Glomerular visceral epithelial cell (primary cell): ENCODE measurements around the gene RASA2.

Source experiments
- DNase-seq: peaks from one replicate; pipeline ENCODE4 v3.0.0-alpha.2; 2016; ENCODE audit errors: extremely low spot score

RASA2 gene

GRCh38 chr3:141486746-141487520 is at the start of gene RASA2:
RASA2 (plus strand) TSS chr3:141487027; CDS start chr3:141487084, 57 bp downstream.
- peak; percentile 81 for DNase-seq

GRCh38 chr3:141439589-141439988 is 47.2 kb upstream of the RASA2 start:
- no peak for DNase-seq

GRCh38 chr3:141440942-141441341 is 45.9 kb upstream of the RASA2 start:
- no peak for DNase-seq

- DNase-seq, result peak; percentile 66
Measured at GRCh38 chr3:141441381-141442364, 45.2 kb upstream of the RASA2 start.

- no peak for DNase-seq
Measured at GRCh38 chr3:141442446-141442845, 44.4 kb upstream of the RASA2 start.

- DNase-seq, result no peak
Measured at GRCh38 chr3:141442914-141443313, 43.9 kb upstream of the RASA2 start.

GRCh38 chr3:141444586-141445285 is 42.1 kb upstream of the RASA2 start:
- no peak for DNase-seq

GRCh38 chr3:141445990-141446389 is 40.8 kb upstream of the RASA2 start:
- DNase-seq, result no peak

- no peak for DNase-seq
Measured at GRCh38 chr3:141446737-141447136, 40.1 kb upstream of the RASA2 start.

- no peak for DNase-seq
Measured at GRCh38 chr3:141447383-141447782, 39.4 kb upstream of the RASA2 start.

- no peak for DNase-seq
Measured at GRCh38 chr3:141448606-141449220, 38.1 kb upstream of the RASA2 start.

GRCh38 chr3:141449424-141449823 is 37.4 kb upstream of the RASA2 start:
- no peak for DNase-seq

- DNase-seq, result no peak
Measured at GRCh38 chr3:141450727-141451375, 36.0 kb upstream of the RASA2 start.

- peak; percentile 50 for DNase-seq
Measured at GRCh38 chr3:141452045-141452444, 34.8 kb upstream of the RASA2 start.

- no peak for DNase-seq
Measured at GRCh38 chr3:141452773-141453172, 34.1 kb upstream of the RASA2 start.

GRCh38 chr3:141454054-141454453 is 32.8 kb upstream of the RASA2 start:
- DNase-seq, result no peak

GRCh38 chr3:141454906-141455602 is 31.8 kb upstream of the RASA2 start:
- DNase-seq, result peak; percentile 78

GRCh38 chr3:141455603-141456300 is 31.1 kb upstream of the RASA2 start:
- no peak for DNase-seq

GRCh38 chr3:141456301-141456625 is 30.6 kb upstream of the RASA2 start:
- no peak for DNase-seq
